GM18870 (cell line): Measurements from ENCODE around the gene GFOD1.
"Not testable (repeated sequence)": the region's sequence is repeated elsewhere in the genome, so short reads cannot be mapped to it uniquely, and the experiment has no call there.

Source experiments
- ATAC-seq: cut with Tn5 transposase; IDR thresholded peaks from one replicate; pipeline ENCODE4 v1.9.1; 2021; ENCODE audit warnings: moderate library complexity; ENCODE audit not compliant: unreplicated experiment

Gene GFOD1

GRCh38 chr6:13466304-13467215, 20.8 kb downstream of the GFOD1 start:
- ATAC-seq = no peak

- ATAC-seq = no peak
Measured at GRCh38 chr6:13465734-13466133, 21.7 kb downstream of the GFOD1 start.

- ATAC-seq = no peak
Measured at GRCh38 chr6:13463941-13464340, 23.5 kb downstream of the GFOD1 start.

GRCh38 chr6:13463328-13463717, 24.1 kb downstream of the GFOD1 start:
- ATAC-seq = no peak

- no peak for ATAC-seq
Measured at GRCh38 chr6:13462458-13463327, 24.7 kb downstream of the GFOD1 start.

- no peak for ATAC-seq
Measured at GRCh38 chr6:13461805-13462204, 25.6 kb downstream of the GFOD1 start.

GRCh38 chr6:13461307-13461706, 26.1 kb downstream of the GFOD1 start:
- no peak for ATAC-seq

- not testable (repeated sequence) for ATAC-seq
Measured at GRCh38 chr6:13460289-13460688, 27.1 kb downstream of the GFOD1 start.

GRCh38 chr6:13457577-13457976, 29.8 kb downstream of the GFOD1 start:
- ATAC-seq = no peak

GRCh38 chr6:13455552-13455966, 31.8 kb downstream of the GFOD1 start:
- ATAC-seq = no peak

- ATAC-seq = no peak
Measured at GRCh38 chr6:13454286-13455221, 32.8 kb downstream of the GFOD1 start.

- ATAC-seq = peak; percentile 41
Measured at GRCh38 chr6:13453771-13454251, 33.6 kb downstream of the GFOD1 start.

GRCh38 chr6:13453153-13453552, 34.2 kb downstream of the GFOD1 start:
- no peak for ATAC-seq

GRCh38 chr6:13452346-13453117, 34.9 kb downstream of the GFOD1 start:
- ATAC-seq = no peak

- no peak for ATAC-seq
Measured at GRCh38 chr6:13451181-13451895, 36.1 kb downstream of the GFOD1 start.

GRCh38 chr6:13450628-13451027, 36.8 kb downstream of the GFOD1 start:
- no peak for ATAC-seq

GRCh38 chr6:13447949-13448724, 39.3 kb downstream of the GFOD1 start:
- no peak for ATAC-seq

GRCh38 chr6:13446381-13446780, 41.0 kb downstream of the GFOD1 start:
- no peak for ATAC-seq
